Effector memory CD4-positive, alpha-beta T cell (primary cell): Measurements from ENCODE around the gene LRRC32.

Experiments used
- DNase-seq, 3 donors: peaks; one replicate each; pipeline ENCODE4 v3.0.0-alpha.2; 2020
- H3K27ac ChIP-seq: 2 replicates; pipeline ENCODE4 v1.7.0; 2013; ENCODE audit warnings: mild to moderate bottlenecking, low read length, moderate library complexity; ENCODE audit not compliant: insufficient read depth, poor library complexity, severe bottlenecking
- H3K27me3 ChIP-seq: replicated peaks from 2 replicates; pipeline ENCODE4 v1.7.0; 2013; ENCODE audit warnings: mild to moderate bottlenecking, low read length; ENCODE audit not compliant: insufficient read depth, control insufficient read depth, poor library complexity, severe bottlenecking
- H3K36me3 ChIP-seq: 2 replicates; pipeline ENCODE4 v1.7.0; 2013; ENCODE audit warnings: mild to moderate bottlenecking, low read length, moderate library complexity; ENCODE audit not compliant: control insufficient read depth, insufficient read depth
- H3K4me1 ChIP-seq: 2 replicates; pipeline ENCODE4 v1.7.0; 2013; ENCODE audit warnings: low read length, mild to moderate bottlenecking; ENCODE audit not compliant: control insufficient read depth, insufficient read depth, poor library complexity, severe bottlenecking
- H3K4me3 ChIP-seq: 2 replicates; pipeline ENCODE4 v1.7.0; 2013; ENCODE audit warnings: low read length, low read depth, mild to moderate bottlenecking; ENCODE audit not compliant: insufficient read depth, poor library complexity, severe bottlenecking
- H3K9me3 ChIP-seq: 2 replicates; pipeline ENCODE4 v1.7.0; 2013; ENCODE audit warnings: mild to moderate bottlenecking, low read length, moderate library complexity; ENCODE audit not compliant: control insufficient read depth

Gene LRRC32

GRCh38 chr11:76637491-76638269 lies 32.9 kb downstream of the LRRC32 start:
- Histone ChIP-seq H3K27me3 (no peaks in the 10 kb centered on the region), H3K36me3 (no peaks in the 10 kb centered on the region), H3K4me1 (no peaks in the 10 kb centered on the region), H3K4me3 (no peak overlapping the region), H3K9me3 (no peaks in the 10 kb centered on the region), H3K27ac (no peak overlapping the region)
- no peak for DNase-seq

- H3K36me3 ChIP-seq, result no peaks in the 10 kb centered on the region
- no peak overlapping the region for H3K27ac ChIP-seq
- H3K4me1 ChIP-seq, result no peaks in the 10 kb centered on the region
- H3K27me3 ChIP-seq, result no peaks in the 10 kb centered on the region
- DNase-seq, result no peak
- H3K4me3 ChIP-seq, result no peak overlapping the region
- no peaks in the 10 kb centered on the region for H3K9me3 ChIP-seq
These were observed 33.6 kb downstream of the LRRC32 start for GRCh38 chr11:76636826-76637460.

- H3K27me3 ChIP-seq, result no peaks in the 10 kb centered on the region
- H3K9me3 ChIP-seq, result no peaks in the 10 kb centered on the region
- DNase-seq, result no peak
- H3K4me1 ChIP-seq, result no peaks in the 10 kb centered on the region
- no peak overlapping the region for H3K4me3 ChIP-seq
- H3K27ac ChIP-seq, result no peak overlapping the region
- H3K36me3 ChIP-seq, result no peaks in the 10 kb centered on the region
These were observed 34.4 kb downstream of the LRRC32 start for GRCh38 chr11:76635991-76636738.

- no peaks in the 10 kb centered on the region for H3K9me3 ChIP-seq
- H3K27me3 ChIP-seq, result no peaks in the 10 kb centered on the region
- no peak overlapping the region for H3K4me3 ChIP-seq
- H3K36me3 ChIP-seq, result no peaks in the 10 kb centered on the region
- H3K4me1 ChIP-seq, result no peaks in the 10 kb centered on the region
- no peak overlapping the region for H3K27ac ChIP-seq
- DNase-seq, result no peak
These were observed 35.7 kb downstream of the LRRC32 start for GRCh38 chr11:76634886-76635285.

- Histone ChIP-seq H3K27ac (no peak overlapping the region), H3K4me3 (no peak overlapping the region), H3K36me3 (no peaks in the 10 kb centered on the region), H3K4me1 (no peaks in the 10 kb centered on the region), H3K9me3 (no peaks in the 10 kb centered on the region), H3K27me3 (no peaks in the 10 kb centered on the region)
- no peak for DNase-seq
These were observed 38.1 kb downstream of the LRRC32 start for GRCh38 chr11:76632492-76632891.

GRCh38 chr11:76631566-76632308 lies 38.8 kb downstream of the LRRC32 start:
- Histone ChIP-seq H3K36me3 (no peaks in the 10 kb centered on the region), H3K9me3 (no peaks in the 10 kb centered on the region), H3K27ac (no peak overlapping the region), H3K27me3 (no peaks in the 10 kb centered on the region), H3K4me3 (no peak overlapping the region), H3K4me1 (no peaks in the 10 kb centered on the region)
- no peak for DNase-seq

GRCh38 chr11:76630600-76631281 lies 39.8 kb downstream of the LRRC32 start:
- H3K4me3 ChIP-seq, result no peak overlapping the region
- no peaks in the 10 kb centered on the region for H3K36me3 ChIP-seq
- H3K4me1 ChIP-seq, result no peaks in the 10 kb centered on the region
- H3K9me3 ChIP-seq, result no peaks in the 10 kb centered on the region
- DNase-seq, result no peak
- no peaks in the 10 kb centered on the region for H3K27me3 ChIP-seq
- H3K27ac ChIP-seq, result no peak overlapping the region

GRCh38 chr11:76629853-76630599 lies 40.5 kb downstream of the LRRC32 start:
- Histone ChIP-seq H3K4me1 (no peaks in the 10 kb centered on the region), H3K27ac (no peak overlapping the region), H3K9me3 (no peaks in the 10 kb centered on the region), H3K36me3 (no peaks in the 10 kb centered on the region), H3K4me3 (no peak overlapping the region), H3K27me3 (no peaks in the 10 kb centered on the region)
- no peak for DNase-seq
